Cardiac fibroblast (primary cell): Measurements from ENCODE around the gene NEDD4.
"Not testable (repeated sequence)": the region's sequence is repeated elsewhere in the genome, so short reads cannot be mapped to it uniquely, and the experiment has no call there.

Source experiments
- DNase-seq, 2 donors: peaks; one replicate each; pipeline versions ENCODE4 v3.0.0 to v3.0.0-alpha.2; 2010; ENCODE audit warnings: low read depth in 2 of 2
- H3K4me3 ChIP-seq, 2 donors: replicated peaks in 1 of 2; 1 replicate in 1 of 2; 2 replicates in 1 of 2; pipeline ENCODE4 v1.5.1; 2011; ENCODE audit warnings: low read depth in 2 of 2, low read length in 2 of 2, mild to moderate bottlenecking in 2 of 2, moderate library complexity in 1 of 2
- TF ChIP-seq, protein P1 (sequence below): IDR thresholded peaks from one replicate; pipeline ENCODE4 v1.5.1; 2011; ENCODE audit warnings: low read depth, mild to moderate bottlenecking, low read length, inconsistent platforms

Gene NEDD4

DNA sequence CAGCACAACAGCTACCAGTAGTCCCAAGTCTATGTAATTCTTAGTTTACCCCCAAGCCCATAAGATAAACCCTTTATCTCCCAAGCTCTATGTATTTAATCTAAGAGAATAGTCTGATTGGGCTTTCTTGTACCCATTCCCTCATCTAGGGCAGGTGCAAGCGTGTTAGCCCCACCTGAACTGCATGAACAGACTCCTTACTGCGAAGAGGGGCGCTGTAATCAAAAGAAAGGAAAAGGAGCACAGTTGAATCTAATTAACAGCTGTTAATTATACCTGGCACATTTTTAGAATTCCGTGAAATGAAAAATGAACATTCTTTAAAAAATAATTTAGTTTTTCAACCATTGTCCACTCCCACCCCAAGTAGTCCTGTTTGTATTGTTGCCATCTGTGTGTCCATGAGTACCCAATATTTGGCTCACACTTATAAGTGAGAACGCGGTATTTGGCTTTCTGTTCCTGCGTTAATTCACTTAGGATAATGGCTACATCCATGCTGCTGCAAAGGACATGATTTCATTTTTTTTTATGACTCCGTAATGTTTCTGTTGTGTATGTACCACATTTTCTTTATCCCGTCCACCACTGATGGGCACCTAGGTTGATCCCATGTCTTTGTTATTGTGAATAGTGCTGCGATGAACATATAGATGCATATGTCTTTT, 26.5 kb upstream of the NEDD4 start:
- TF ChIP-seq, protein P1, sequence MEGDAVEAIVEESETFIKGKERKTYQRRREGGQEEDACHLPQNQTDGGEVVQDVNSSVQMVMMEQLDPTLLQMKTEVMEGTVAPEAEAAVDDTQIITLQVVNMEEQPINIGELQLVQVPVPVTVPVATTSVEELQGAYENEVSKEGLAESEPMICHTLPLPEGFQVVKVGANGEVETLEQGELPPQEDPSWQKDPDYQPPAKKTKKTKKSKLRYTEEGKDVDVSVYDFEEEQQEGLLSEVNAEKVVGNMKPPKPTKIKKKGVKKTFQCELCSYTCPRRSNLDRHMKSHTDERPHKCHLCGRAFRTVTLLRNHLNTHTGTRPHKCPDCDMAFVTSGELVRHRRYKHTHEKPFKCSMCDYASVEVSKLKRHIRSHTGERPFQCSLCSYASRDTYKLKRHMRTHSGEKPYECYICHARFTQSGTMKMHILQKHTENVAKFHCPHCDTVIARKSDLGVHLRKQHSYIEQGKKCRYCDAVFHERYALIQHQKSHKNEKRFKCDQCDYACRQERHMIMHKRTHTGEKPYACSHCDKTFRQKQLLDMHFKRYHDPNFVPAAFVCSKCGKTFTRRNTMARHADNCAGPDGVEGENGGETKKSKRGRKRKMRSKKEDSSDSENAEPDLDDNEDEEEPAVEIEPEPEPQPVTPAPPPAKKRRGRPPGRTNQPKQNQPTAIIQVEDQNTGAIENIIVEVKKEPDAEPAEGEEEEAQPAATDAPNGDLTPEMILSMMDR, result no peak
- no peak for DNase-seq
- H3K4me3 ChIP-seq, result no peak overlapping the region

DNA sequence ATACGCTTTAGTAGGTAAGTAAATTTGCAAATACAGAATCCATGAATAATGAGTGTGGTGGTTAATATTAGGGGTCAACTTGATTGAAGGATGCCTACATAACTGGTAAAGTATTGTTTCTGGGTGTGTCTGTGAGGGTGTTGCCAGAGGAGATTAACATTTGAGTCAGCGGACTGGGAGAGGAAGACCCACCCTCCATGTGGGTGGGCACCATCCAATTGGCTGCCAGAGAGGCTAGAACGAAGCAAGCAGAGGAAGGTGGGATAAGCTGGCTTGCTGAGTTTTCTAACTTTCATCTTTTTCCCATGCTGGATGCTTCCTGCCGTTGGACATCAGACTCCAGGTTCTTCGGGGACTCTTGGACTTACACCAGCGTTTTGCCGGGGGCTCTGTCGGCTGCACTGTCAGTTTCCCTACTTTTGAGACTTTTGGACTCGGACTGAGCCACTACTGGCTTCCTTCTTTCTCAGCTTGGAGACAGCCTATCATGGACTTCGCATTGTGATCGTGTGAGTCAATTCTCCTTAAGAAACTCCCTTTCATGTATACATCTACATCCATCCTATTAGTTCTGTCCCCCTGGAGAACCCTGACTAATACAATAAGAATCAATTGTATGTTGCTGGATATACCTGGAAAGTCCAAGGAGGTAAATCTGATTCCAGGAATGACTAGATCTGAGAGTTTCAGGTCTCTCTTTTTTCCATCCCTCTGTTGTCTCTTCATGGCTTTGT, 25.8 kb upstream of the NEDD4 start:
- no peak overlapping the region for H3K4me3 ChIP-seq
- no peak for DNase-seq
- TF ChIP-seq, protein P1, result no peak

DNA sequence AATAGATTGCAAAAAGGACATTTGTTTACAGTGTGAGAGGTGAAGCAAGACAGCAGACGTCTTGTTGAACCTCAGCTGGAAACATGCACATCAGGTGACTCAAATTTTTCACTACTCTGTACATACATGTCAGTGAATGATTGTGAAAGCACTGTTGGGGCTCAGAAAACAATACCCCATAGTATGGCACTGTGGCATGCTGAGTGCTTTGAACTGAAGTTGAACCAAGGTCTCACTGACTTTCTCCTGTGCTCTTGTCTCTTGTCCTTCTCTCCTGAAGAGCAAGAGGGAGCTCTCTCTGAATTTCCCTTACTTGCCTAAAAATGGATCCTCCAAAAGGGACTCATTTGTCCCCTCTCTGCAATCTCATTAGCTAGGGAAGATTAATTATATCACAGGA, 24.5 kb upstream of the NEDD4 start:
- H3K4me3 ChIP-seq, result no peak overlapping the region
- no peak for DNase-seq
- TF ChIP-seq, protein P1, result no peak

DNA sequence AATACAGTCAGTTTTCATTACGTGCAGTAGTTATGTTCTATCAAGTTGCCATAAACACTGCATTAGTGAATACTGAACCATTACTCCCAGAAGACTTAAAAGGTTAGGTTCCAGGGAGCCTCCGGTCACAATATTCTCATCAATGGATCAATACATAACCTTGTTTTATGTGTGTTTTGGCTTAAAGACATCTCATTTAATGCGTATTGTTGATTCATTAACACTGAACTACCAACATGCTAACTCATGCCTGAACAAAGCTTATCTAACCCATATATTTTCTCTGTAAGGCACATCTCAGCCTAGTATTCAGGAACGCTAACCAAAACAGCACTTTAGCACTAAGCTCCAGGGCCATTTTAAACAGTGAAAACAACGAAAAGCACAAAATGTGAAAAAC, 24.1 kb upstream of the NEDD4 start:
- no peak overlapping the region for H3K4me3 ChIP-seq
- no peak for DNase-seq
- TF ChIP-seq, protein P1, result no peak

DNA sequence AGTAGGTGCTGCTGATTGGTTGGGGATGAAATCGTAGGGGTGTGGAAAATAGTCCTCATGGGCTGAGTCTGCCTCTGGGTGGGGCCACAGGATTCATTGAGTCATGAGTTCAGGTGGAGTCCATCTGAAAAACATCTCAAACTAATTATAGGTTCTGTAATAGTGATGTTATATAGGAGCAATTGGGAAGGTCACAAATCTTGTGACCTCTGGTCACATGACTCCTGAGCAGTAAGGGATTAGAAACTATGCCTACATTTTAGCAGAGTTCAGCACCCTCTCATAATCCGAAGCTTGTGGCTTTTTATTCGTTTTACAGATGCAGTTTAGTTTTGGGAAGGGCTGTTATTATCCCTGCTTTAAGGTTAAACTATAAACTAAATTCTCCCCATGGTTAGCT, 22.9 kb upstream of the NEDD4 start:
- H3K4me3 ChIP-seq, result no peak overlapping the region
- TF ChIP-seq, protein P1, result no peak
- no peak for DNase-seq

DNA sequence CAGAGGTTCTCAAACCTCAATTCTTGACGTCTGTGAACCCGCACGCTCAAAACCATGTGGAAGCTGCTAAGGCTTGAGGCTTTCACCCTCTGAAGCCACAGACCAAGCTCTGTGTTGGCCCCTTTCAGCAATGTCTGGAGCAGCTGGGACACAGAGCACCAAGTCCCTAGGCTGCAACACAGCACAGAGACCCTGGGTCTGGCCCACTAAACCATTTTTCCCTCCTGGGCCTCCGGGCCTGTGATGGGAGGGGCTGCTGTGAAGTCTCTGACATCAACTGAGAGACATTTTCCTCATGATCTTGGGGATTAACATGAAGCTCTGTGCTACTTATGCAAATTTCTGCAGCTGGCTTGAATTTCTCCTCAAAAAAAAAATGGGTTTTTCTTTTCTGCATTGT, 21.3 kb upstream of the NEDD4 start:
- no peak overlapping the region for H3K4me3 ChIP-seq
- no peak for DNase-seq
- TF ChIP-seq, protein P1, result no peak

DNA sequence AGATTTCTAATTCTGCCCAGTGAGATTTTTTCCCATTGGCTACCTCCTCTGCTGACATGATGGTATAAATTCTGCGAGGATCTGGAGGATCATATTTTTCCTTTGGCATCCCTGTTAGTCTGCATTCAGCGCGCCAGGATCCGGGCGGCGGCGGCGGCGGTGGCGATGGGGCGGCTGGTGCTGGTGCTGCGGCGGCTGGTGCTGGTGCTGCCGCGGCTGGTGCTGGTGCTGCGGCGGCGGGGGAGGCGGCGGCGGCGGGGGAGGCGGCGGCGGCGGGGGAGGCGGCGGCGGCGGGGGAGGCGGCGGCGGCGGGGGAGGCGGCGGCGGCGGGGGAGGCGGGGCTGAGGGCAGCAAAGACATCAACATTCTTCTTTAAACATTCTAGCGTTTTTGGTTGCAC, 13.6 kb upstream of the NEDD4 start:
- peak overlapping the region in 1 of 2 donors; percentile 34 for H3K4me3 ChIP-seq
- DNase-seq, result not testable (repeated sequence)

DNA sequence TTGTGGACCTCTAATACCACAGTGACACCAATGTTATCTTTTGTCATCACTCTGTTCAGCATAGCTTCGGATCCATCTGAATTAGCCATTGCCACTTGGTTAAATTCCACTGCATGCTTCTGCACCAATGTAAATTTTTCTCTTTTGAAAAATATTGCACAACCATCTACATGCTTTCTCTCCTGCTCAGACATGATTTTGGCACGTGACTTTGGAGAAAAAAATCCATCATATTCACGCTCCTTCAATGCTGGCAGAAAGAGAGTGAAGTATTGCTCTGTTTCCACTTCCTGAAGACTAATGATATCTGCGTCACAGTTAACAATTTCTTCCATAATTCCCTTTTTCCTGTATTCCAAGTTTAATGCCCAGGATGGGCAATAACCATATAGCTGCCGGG, 13.0 kb upstream of the NEDD4 start:
- peak in 1 of 2 donors; percentile 39 for DNase-seq
- H3K4me3 ChIP-seq, result not testable (repeated sequence)

DNA sequence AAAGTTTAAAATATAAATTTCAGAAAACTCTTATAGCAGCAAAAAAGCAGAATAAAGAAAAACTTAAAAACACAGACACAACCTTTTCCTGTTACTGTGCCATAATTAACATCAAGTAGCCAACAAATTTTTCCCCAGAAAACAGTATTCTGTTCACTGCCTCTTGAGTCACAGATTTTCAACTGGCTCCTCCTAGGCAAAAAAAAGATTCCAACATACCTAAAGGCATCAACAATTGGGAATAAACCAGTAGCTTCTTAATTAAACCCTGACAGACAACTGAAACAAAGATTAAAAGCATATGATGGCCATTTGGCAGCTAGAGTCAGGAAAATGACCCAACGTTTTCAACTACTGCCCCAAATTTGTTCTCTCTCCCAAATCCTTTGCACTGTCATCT, 10.9 kb upstream of the NEDD4 start:
- DNase-seq, result not testable (repeated sequence)

DNA sequence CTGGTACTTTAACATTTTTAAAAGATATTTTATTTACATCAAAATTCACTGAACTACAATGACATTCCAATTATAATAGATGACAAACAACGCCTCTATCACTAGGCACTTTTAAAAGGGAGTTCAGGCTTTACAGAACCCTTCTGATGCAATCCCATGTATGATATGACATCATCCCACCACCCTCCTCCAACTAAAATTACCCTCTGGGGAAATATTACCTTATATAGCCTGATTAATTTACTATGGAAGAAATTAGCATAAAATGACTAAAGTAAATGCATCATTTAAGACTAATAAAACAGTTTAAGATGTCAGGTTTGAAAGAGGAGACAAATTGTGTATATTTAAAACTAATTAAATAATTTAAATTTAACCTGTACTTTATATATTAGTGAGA, 10.4 kb upstream of the NEDD4 start:
- not testable (repeated sequence) for H3K4me3 ChIP-seq
- DNase-seq, result peak in 1 of 2 donors; percentile 25

More for the DNA sequence above, 10.9 kb upstream of the NEDD4 start:
- not testable (repeated sequence) for H3K4me3 ChIP-seq

DNA sequence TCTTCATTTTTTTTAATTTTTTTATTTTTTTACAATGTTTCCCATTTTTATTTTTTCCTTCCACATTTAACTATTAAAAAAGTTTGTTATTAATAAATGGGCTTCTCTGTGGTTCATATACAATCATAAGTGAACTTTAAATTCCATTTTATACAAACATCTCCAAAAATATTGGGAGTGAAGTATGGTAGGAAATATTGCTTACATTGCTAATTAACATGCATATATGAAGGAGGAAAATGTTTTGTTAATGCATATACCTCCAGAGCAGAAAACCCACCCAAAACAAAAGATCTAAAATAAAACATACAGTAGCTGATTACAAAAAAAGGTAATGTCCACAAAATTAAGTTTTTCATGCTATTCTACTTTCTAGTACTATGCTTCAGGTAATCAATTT, 9.9 kb upstream of the NEDD4 start:
- not testable (repeated sequence) for DNase-seq, H3K4me3 ChIP-seq
